Keratinocyte (primary cell): ENCODE measurements around the gene PNMT. TPM values are rescaled to one million over a fixed set of nuclear protein-coding genes. Genes with fewer than 3 reads are reported as not detected.

Experiments
- DNase-seq: peaks from one replicate; pipeline ENCODE4 v3.0.0-alpha.2; 2011; ENCODE audit warnings: low read depth, missing footprints, low spot score
- FAIRE-seq: peaks from 2 replicates; lab custom pipeline; 2011; peaks lifted over from hg19 to GRCh38; lab: Jason Lieb, UNC
- H2AFZ ChIP-seq: 2 replicates; pipeline ENCODE4 v1.6.0; 2012; ENCODE audit warnings: low read length, control low read depth, inconsistent platforms; ENCODE audit not compliant: control insufficient read depth
- H3K27ac ChIP-seq: 2 replicates; pipeline ENCODE4 v1.5.1; 2011; ENCODE audit warnings: low read length; ENCODE audit not compliant: control insufficient read depth, insufficient read depth
- H3K27me3 ChIP-seq: 3 replicates; pipeline ENCODE4 v1.6.0; 2011; ENCODE audit warnings: low read length; ENCODE audit not compliant: control insufficient read depth, insufficient read depth; ENCODE audit errors: extremely low read depth
- H3K36me3 ChIP-seq, 2 experiments: 2 replicates in 1 of 2; 3 replicates in 1 of 2; pipeline ENCODE4 v1.5.1; 2011; ENCODE audit warnings: low read length in 2 of 2, mild to moderate bottlenecking in 1 of 2; ENCODE audit not compliant: control insufficient read depth in 2 of 2, insufficient read depth in 2 of 2; ENCODE audit errors: extremely low read depth in 1 of 2
- H3K4me1 ChIP-seq: 3 replicates; pipeline ENCODE4 v1.5.1; 2011; ENCODE audit warnings: low read length; ENCODE audit not compliant: control insufficient read depth, insufficient read depth; ENCODE audit errors: extremely low read depth
- H3K4me2 ChIP-seq: 3 replicates; pipeline ENCODE4 v1.6.0; 2011; ENCODE audit warnings: low read depth, low read length; ENCODE audit not compliant: control insufficient read depth, insufficient read depth; ENCODE audit errors: extremely low read depth
- H3K4me3 ChIP-seq, 3 experiments: fragments of 200-600 bp in 1 of 3; sonication (generic) in 1 of 3; 2 replicates in 2 of 3; 3 replicates in 1 of 3; pipeline ENCODE4 v1.5.1; 2011 to 2016; ENCODE audit warnings: low read length in 3 of 3, mild to moderate bottlenecking in 3 of 3, control low read depth in 2 of 3, inconsistent platforms in 1 of 3, low read depth in 1 of 3, mixed read lengths in 1 of 3, mixed run types in 1 of 3, moderate library complexity in 1 of 3; ENCODE audit not compliant: control insufficient read depth in 2 of 3, insufficient read depth in 2 of 3; ENCODE audit errors: extremely low read depth in 1 of 3
- H3K79me2 ChIP-seq: 2 replicates; pipeline ENCODE4 v1.6.0; 2012; ENCODE audit warnings: low read length; ENCODE audit not compliant: control insufficient read depth, insufficient read depth
- H3K9ac ChIP-seq: 3 replicates; pipeline ENCODE4 v1.6.0; 2011; ENCODE audit warnings: low read length; ENCODE audit not compliant: control insufficient read depth, insufficient read depth; ENCODE audit errors: extremely low read depth
- H3K9me1 ChIP-seq: 3 replicates; pipeline ENCODE4 v1.6.0; 2011; ENCODE audit warnings: low read length; ENCODE audit not compliant: control insufficient read depth, insufficient read depth; ENCODE audit errors: extremely low read depth
- H3K9me3 ChIP-seq: 2 replicates; pipeline ENCODE4 v1.5.1; 2012; ENCODE audit warnings: low read depth, low read length; ENCODE audit not compliant: control insufficient read depth
- H4K20me1 ChIP-seq: 3 replicates; pipeline ENCODE4 v1.6.0; 2011; ENCODE audit warnings: low read length; ENCODE audit not compliant: control insufficient read depth, insufficient read depth; ENCODE audit errors: extremely low read depth
- CTCF ChIP-seq, 3 experiments: IDR thresholded peaks in 1 of 3; conservative IDR thresholded peaks in 1 of 3; optimal IDR thresholded peaks in 1 of 3; 2 replicates in 2 of 3; 3 replicates in 1 of 3; pipeline versions ENCODE3 to v1.5.1; 2011; ENCODE audit warnings: low read length in 3 of 3, mild to moderate bottlenecking in 3 of 3, moderate library complexity in 2 of 3, control low read depth in 1 of 3, inconsistent platforms in 1 of 3; ENCODE audit not compliant: insufficient read depth in 2 of 3; ENCODE audit errors: extremely low read depth in 1 of 3
- EZH2 ChIP-seq: IDR thresholded peaks from one replicate; pipeline ENCODE4 v1.6.1; 2012; ENCODE audit warnings: inconsistent platforms, mild to moderate bottlenecking, low read length, moderate library complexity
- dilution Hi-C: fragments of 300-500 bp; cut with MboI; formaldehyde crosslinking; loops from one replicate; pipeline ENCODE4 v1.7.0; 2020; ENCODE audit warnings: low sequenced_read_pairs; ENCODE audit not compliant: extremely low pct_ligation_motif_present
- polyA plus RNA-seq, 5 experiments: library from polyadenylated mRNA; depleted of rRNA in 3 of 5; stranded (reverse) in 3 of 5; stranded (forward) in 1 of 5; unstranded in 1 of 5; fragments of >200 nt; gene quantifications; 1 replicate in 1 of 5; 2 replicates in 3 of 5; 3 replicates in 1 of 5; pipeline versions ENCODE4 v1.2.1 to v1.2.3, GENCODE V29; 2011 to 2012; ENCODE audit warnings: missing spikeins in 2 of 5, low read depth in 1 of 5, low replicate concordance in 1 of 5

Gene PNMT
- polyA plus RNA-seq, 1 donor (not counting 4 experiments of a cell fraction or from before 2014, with no cell fraction given) = not detected

GRCh38 chr17:39677072-39677471 is 8.8 kb downstream of the PNMT start:
- Histone ChIP-seq H4K20me1 (no peaks in the 10 kb centered on the region), H3K79me2 (no peaks in the 10 kb centered on the region), H3K4me2 (no peak overlapping the region), H3K4me3 (no peak overlapping the region), H3K27me3 (no peaks in the 10 kb centered on the region), H3K36me3 (no peaks in the 10 kb centered on the region), H2AFZ (no peak overlapping the region), H3K9me1 (no peaks in the 10 kb centered on the region), H3K27ac (no peak overlapping the region), H3K9ac (no peak overlapping the region), H3K9me3 (no peaks in the 10 kb centered on the region), H3K4me1 (no peaks in the 10 kb centered on the region)
- TF ChIP-seq CTCF (optimal IDR thresholded peaks at IDR 0.05 in 1 of 3, IDR thresholded peaks at IDR 0.05 in 1 of 3, conservative IDR thresholded peaks at IDR 0.05 in 1 of 3; ENCODE audit: extremely low read depth in 1 of 3, insufficient read depth in 2 of 3, low read length in 3 of 3) = no peak
- no peak for TF ChIP-seq EZH2
- dilution Hi-C loops = no loop called here
- no peak for FAIRE-seq
- DNase-seq = no peak

- no peak for FAIRE-seq
- DNase-seq = no peak
- dilution Hi-C loops = no loop called here
- no peak overlapping the region for H3K4me3 ChIP-seq
- no peaks in the 10 kb centered on the region for H3K9me3 ChIP-seq
- no peaks in the 10 kb centered on the region for H3K4me1 ChIP-seq
- H3K79me2 ChIP-seq = no peaks in the 10 kb centered on the region
- no peak overlapping the region for H3K27ac ChIP-seq
- no peak overlapping the region for H2AFZ ChIP-seq
- no peak overlapping the region for H3K4me2 ChIP-seq
- H3K27me3 ChIP-seq = no peaks in the 10 kb centered on the region
- no peaks in the 10 kb centered on the region for H3K9me1 ChIP-seq
- no peak overlapping the region for H3K9ac ChIP-seq
- no peaks in the 10 kb centered on the region for H3K36me3 ChIP-seq
- no peaks in the 10 kb centered on the region for H4K20me1 ChIP-seq
- TF ChIP-seq EZH2 = no peak
- no peak for TF ChIP-seq CTCF (optimal IDR thresholded peaks at IDR 0.05 in 1 of 3, IDR thresholded peaks at IDR 0.05 in 1 of 3, conservative IDR thresholded peaks at IDR 0.05 in 1 of 3; ENCODE audit: extremely low read depth in 1 of 3, insufficient read depth in 2 of 3, low read length in 3 of 3)
Measured at GRCh38 chr17:39677542-39678339, 9.5 kb downstream of the PNMT start.
